Mammary epithelial cell (primary cell): ENCODE results near the gene SPRTN.

Experiments used
- EZH2 ChIP-seq: IDR thresholded peaks from 2 replicates; pipeline ENCODE4 v1.6.1; 2012; ENCODE audit warnings: low read length, inconsistent platforms, borderline replicate concordance
- TF ChIP-seq, protein P1 (sequence below), 2 donors: IDR thresholded peaks in 1 of 2; conservative IDR thresholded peaks in 1 of 2; 2 replicates each; pipeline ENCODE4 v1.5.1; 2011 to 2012; ENCODE audit warnings: inconsistent platforms in 2 of 2, low read length in 2 of 2, mild to moderate bottlenecking in 2 of 2, control low read depth in 1 of 2, low read depth in 1 of 2; ENCODE audit not compliant: insufficient read depth in 1 of 2; ENCODE audit errors: extremely low read depth in 1 of 2

DNA sequence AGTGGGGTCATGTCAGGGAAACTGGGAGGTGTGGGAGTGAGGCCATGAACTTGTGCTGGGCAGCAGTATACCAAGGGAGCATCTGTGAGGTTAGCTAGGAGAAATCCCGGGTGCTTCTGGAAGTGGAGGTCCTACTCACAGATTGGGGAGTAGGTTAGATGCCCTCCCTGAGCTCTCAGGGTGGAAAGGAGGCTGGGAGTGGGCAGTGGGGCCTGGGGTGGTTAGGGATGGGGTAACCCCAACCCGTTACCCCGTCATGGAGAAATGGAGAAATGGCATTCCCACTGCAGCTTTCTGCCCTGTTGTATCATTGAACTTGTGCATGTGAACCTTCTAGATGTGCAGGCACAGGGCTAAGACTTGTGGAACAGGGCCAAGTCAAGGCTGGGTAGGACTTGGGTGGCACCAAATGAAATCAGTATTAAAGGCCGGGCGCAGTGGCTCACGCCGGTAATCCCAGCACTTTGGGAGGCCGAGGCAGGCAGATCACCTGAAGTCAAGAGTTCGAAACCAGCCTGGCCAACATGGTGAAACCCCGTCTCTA is 27.6 kb upstream of the SPRTN start:
- TF ChIP-seq, protein P1, sequence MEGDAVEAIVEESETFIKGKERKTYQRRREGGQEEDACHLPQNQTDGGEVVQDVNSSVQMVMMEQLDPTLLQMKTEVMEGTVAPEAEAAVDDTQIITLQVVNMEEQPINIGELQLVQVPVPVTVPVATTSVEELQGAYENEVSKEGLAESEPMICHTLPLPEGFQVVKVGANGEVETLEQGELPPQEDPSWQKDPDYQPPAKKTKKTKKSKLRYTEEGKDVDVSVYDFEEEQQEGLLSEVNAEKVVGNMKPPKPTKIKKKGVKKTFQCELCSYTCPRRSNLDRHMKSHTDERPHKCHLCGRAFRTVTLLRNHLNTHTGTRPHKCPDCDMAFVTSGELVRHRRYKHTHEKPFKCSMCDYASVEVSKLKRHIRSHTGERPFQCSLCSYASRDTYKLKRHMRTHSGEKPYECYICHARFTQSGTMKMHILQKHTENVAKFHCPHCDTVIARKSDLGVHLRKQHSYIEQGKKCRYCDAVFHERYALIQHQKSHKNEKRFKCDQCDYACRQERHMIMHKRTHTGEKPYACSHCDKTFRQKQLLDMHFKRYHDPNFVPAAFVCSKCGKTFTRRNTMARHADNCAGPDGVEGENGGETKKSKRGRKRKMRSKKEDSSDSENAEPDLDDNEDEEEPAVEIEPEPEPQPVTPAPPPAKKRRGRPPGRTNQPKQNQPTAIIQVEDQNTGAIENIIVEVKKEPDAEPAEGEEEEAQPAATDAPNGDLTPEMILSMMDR (conservative IDR thresholded peaks at IDR 0.05 in 1 of 2, IDR thresholded peaks at IDR 0.05 in 1 of 2; ENCODE audit: extremely low read depth in 1 of 2, insufficient read depth in 1 of 2, low read depth in 1 of 2, low read length in 2 of 2): no peak
- no peak for TF ChIP-seq EZH2
